CD4-positive, alpha-beta T cell (primary cell): ENCODE measurements around the gene DLEC1. TPM values are rescaled to one million over a fixed set of nuclear protein-coding genes. Genes with fewer than 3 reads are reported as not detected.

Experiments
- ATAC-seq: fragments of 200-7000 bp; cut with Tn5 transposase; one replicate; pipeline ENCODE4 v1.10.0; 2022; ENCODE audit warnings: mild to moderate bottlenecking; ENCODE audit not compliant: poor library complexity
- CTCF ChIA-PET: fragments of 350-600 bp; sonication (Branson Sonifier 250); formaldehyde crosslinking; loops from one replicate; lab custom pipeline; 2021; ENCODE audit warnings: antibody characterized with exemption, inconsistent platforms; lab: Charles Lee
- POLR2A ChIA-PET: fragments of 350-600 bp; sonication (Branson Sonifier 250); formaldehyde crosslinking; loops from one replicate; lab custom pipeline; 2021; ENCODE audit warnings: antibody characterized with exemption, inconsistent platforms; lab: Charles Lee
- DNase-seq, 14 experiments: peaks; one replicate each; pipeline ENCODE4 v3.0.0-alpha.2; 2013 to 2020; ENCODE audit warnings: mixed read lengths in 2 of 14
- H3K27ac ChIP-seq, 2 donors: one replicate each; pipeline versions ENCODE4 v1.5.1 to v1.7.0; 2013; ENCODE audit warnings: low read length in 2 of 2, low read depth in 1 of 2, mild to moderate bottlenecking in 1 of 2
- H3K27me3 ChIP-seq, 2 experiments: 1 replicate in 1 of 2; 2 replicates in 1 of 2; pipeline versions ENCODE4 v1.6.1 to v1.7.0; 2013; ENCODE audit warnings: low read length in 2 of 2, control low read depth in 1 of 2, mild to moderate bottlenecking in 1 of 2, moderate library complexity in 1 of 2; ENCODE audit not compliant: insufficient read depth in 2 of 2, control insufficient read depth in 1 of 2
- H3K36me3 ChIP-seq: one replicate; pipeline ENCODE4 v1.6.1; 2013; ENCODE audit warnings: low read length, control low read depth; ENCODE audit not compliant: insufficient read depth
- H3K4me1 ChIP-seq: one replicate; pipeline ENCODE4 v1.6.1; 2013; ENCODE audit warnings: low read length, control low read depth; ENCODE audit not compliant: insufficient read depth
- H3K4me3 ChIP-seq: one replicate; pipeline ENCODE4 v1.5.1; 2013; ENCODE audit warnings: mild to moderate bottlenecking, low read length, moderate library complexity
- H3K9me3 ChIP-seq, 2 experiments: 1 replicate in 1 of 2; 2 replicates in 1 of 2; pipeline versions ENCODE4 v1.6.1 to v1.7.0; 2013; ENCODE audit warnings: low read length in 2 of 2, mild to moderate bottlenecking in 2 of 2, control low read depth in 1 of 2, moderate library complexity in 1 of 2; ENCODE audit not compliant: control insufficient read depth in 1 of 2, insufficient read depth in 1 of 2
- H3K27ac Mint-ChIP-seq: one replicate; pipeline ENCODE4 v1.8.0; 2020; ENCODE audit warnings: mixed read lengths
- H3K27me3 Mint-ChIP-seq: one replicate; pipeline ENCODE4 v1.8.0; 2021; ENCODE audit warnings: mixed read lengths
- H3K36me3 Mint-ChIP-seq: one replicate; pipeline ENCODE4 v1.8.0; 2021; ENCODE audit warnings: low read depth, mixed read lengths
- H3K4me1 Mint-ChIP-seq: one replicate; pipeline ENCODE4 v1.8.0; 2021; ENCODE audit warnings: low read depth, mixed read lengths
- H3K4me3 Mint-ChIP-seq: one replicate; pipeline ENCODE4 v1.8.0; 2020; ENCODE audit warnings: mild to moderate bottlenecking, mixed read lengths
- H3K9me3 Mint-ChIP-seq: one replicate; pipeline ENCODE4 v1.8.0; 2020; ENCODE audit warnings: mixed read lengths
- CTCF ChIP-seq: fragments of 200-600 bp; IDR thresholded peaks from one replicate; pipeline ENCODE4 v1.8.0; 2022; ENCODE audit warnings: antibody characterized with exemption, mild to moderate bottlenecking
- intact Hi-C, 2 experiments: fragments of 100-400 bp; cut with DNase I in 1 of 2; cut with micrococcal nuclease in 1 of 2; formaldehyde crosslinking; loops; one replicate each; pipeline versions ENCODE4 v1.15.1 to v1.9.0; 2023 to 2025; cut with DNase I, micrococcal nuclease
- total RNA-seq, 174 experiments: library from RNA in 2 of 174; stranded (reverse) in 2 of 174; gene quantifications; one replicate each; pipeline ENCODE4 v1.2.3 and lab custom pipeline; 2021 to 2026

Gene DLEC1
- total RNA-seq, 2 experiments from 2014 or later, result 4.4 to 5.1 TPM

GRCh38 chr3:37992271-37993066 lies 46.5 kb upstream of the DLEC1 start:
- intact Hi-C loops, result no loop called here
- H3K27me3 ChIP-seq, result no peaks in the 10 kb centered on the region
- Mint-ChIP-seq H3K36me3 (peaks cover 34% of the 10 kb centered on the region), H3K4me1 (peaks cover 49% of the 10 kb centered on the region), H3K27me3 (no peaks in the 10 kb centered on the region), H3K27ac (peak overlapping the region; percentile 95), H3K4me3 (peak overlapping the region; percentile 97), H3K9me3 (no peaks in the 10 kb centered on the region)
- DNase-seq (no peak), ATAC-seq (no peak)
- CTCF ChIA-PET, result interaction anchor here (1.0 kb wide), 1 partner anchor 17 kb away, joined by 3 read pairs; no protein-coding TSS in a partner anchor
- no peak overlapping the region for H3K4me3 ChIP-seq
- no peak overlapping the region for H3K27ac ChIP-seq
- POLR2A ChIA-PET, result no interaction called here
- no peak for TF ChIP-seq CTCF
- peaks cover 40% of the 10 kb centered on the region for H3K4me1 ChIP-seq
- peaks cover 14% of the 10 kb centered on the region for H3K36me3 ChIP-seq
- H3K9me3 ChIP-seq, result no peaks in the 10 kb centered on the region

GRCh38 chr3:37993067-37993455 lies 45.9 kb upstream of the DLEC1 start:
- CTCF ChIA-PET, result interaction anchor here (1.0 kb wide), 1 partner anchor 18 kb away, joined by 3 read pairs; no protein-coding TSS in a partner anchor
- no peaks in the 10 kb centered on the region for H3K9me3 Mint-ChIP-seq
- Histone ChIP-seq H3K9me3 (no peaks in the 10 kb centered on the region), H3K4me3 (no peak overlapping the region), H3K27me3 (no peaks in the 10 kb centered on the region), H3K36me3 (peaks cover 17% of the 10 kb centered on the region), H3K27ac (peak overlapping the region in 1 of 2 donors; percentile 67), H3K4me1 (peaks cover 45% of the 10 kb centered on the region)
- POLR2A ChIA-PET, result no interaction called here
- peaks cover 34% of the 10 kb centered on the region for H3K36me3 Mint-ChIP-seq
- ATAC-seq (no peak), DNase-seq (peak in 1 of 14 experiments; percentile 15)
- H3K27me3 Mint-ChIP-seq, result no peaks in the 10 kb centered on the region
- peak overlapping the region; percentile 97 for H3K4me3 Mint-ChIP-seq
- peaks cover 51% of the 10 kb centered on the region for H3K4me1 Mint-ChIP-seq
- peak overlapping the region; percentile 95 for H3K27ac Mint-ChIP-seq
- TF ChIP-seq CTCF, result no peak
- intact Hi-C loops, result no loop called here

- Mint-ChIP-seq H3K27me3 (no peaks in the 10 kb centered on the region), H3K27ac (peak overlapping the region; percentile 95), H3K9me3 (no peaks in the 10 kb centered on the region), H3K36me3 (peaks cover 38% of the 10 kb centered on the region), H3K4me3 (peak overlapping the region; percentile 97), H3K4me1 (peaks cover 51% of the 10 kb centered on the region)
- TF ChIP-seq CTCF, result no peak
- intact Hi-C loops, result no loop called here
- no peaks in the 10 kb centered on the region for H3K27me3 ChIP-seq
- peaks cover 17% of the 10 kb centered on the region for H3K36me3 ChIP-seq
- no peaks in the 10 kb centered on the region for H3K9me3 ChIP-seq
- peak overlapping the region; percentile 69 for H3K4me3 ChIP-seq
- ChIA-PET POLR2A (no interaction called here), CTCF (interaction anchor here (1.0 kb wide), 1 partner anchor 18 kb away, joined by 3 read pairs; no protein-coding TSS in a partner anchor)
- ATAC-seq (no peak), DNase-seq (no peak)
- peak overlapping the region; percentile 67 to 69 for H3K27ac ChIP-seq
- H3K4me1 ChIP-seq, result peaks cover 48% of the 10 kb centered on the region
Measured at GRCh38 chr3:37993460-37993819, 45.6 kb upstream of the DLEC1 start.
